ENCODE results near the gene RREB1. TPM values are rescaled to one million over a fixed set of nuclear protein-coding genes. Genes with fewer than 3 reads are reported as not detected.

The RREB1 gene
- total RNA-seq, 1 experiment from 2014 or later = 53.5 TPM

DNA sequence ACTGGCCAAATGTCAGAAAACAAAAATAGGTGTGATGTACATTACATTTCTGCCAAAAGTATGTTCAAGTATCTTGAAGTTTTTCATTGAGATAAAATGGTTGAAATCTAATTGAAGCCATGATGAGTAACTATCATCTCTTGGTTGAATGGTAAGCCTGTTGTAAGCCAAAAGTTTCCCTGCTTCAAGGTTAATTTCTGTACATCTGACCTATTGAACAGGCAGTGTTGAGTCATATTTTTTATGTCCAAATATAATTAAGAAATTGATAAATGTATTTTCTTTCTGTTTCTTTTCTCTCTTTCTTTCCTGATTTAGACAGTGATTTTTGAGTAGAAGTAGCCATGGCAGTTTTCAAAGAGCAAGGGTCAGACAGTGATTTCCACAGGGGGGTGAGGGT, 4.4 kb downstream of the RREB1 start:
- H3K27ac Mint-ChIP-seq (ENCODE audit: low read depth, unreplicated experiment) = peak overlapping the region; percentile 46
- no TSS peak for BruUV-seq (replicated peaks)
- no peak for DNase-seq (ENCODE audit: unreplicated experiment)
- intact Hi-C loops (cut with micrococcal nuclease) = no loop called here
- peak overlapping the region; percentile 54 for H3K4me3 Mint-ChIP-seq (ENCODE audit: unreplicated experiment)
- CTCF ChIA-PET = interaction anchor here (1.2 kb wide), 1 partner anchor 54 kb away, joined by 3 read pairs; no protein-coding TSS in a partner anchor
- H3K36me3 Mint-ChIP-seq (ENCODE audit: insufficient read depth, unreplicated experiment) = no peaks in the 10 kb centered on the region
- no peaks in the 10 kb centered on the region for H3K9me3 Mint-ChIP-seq (ENCODE audit: unreplicated experiment)
- TF ChIP-seq, protein P1, sequence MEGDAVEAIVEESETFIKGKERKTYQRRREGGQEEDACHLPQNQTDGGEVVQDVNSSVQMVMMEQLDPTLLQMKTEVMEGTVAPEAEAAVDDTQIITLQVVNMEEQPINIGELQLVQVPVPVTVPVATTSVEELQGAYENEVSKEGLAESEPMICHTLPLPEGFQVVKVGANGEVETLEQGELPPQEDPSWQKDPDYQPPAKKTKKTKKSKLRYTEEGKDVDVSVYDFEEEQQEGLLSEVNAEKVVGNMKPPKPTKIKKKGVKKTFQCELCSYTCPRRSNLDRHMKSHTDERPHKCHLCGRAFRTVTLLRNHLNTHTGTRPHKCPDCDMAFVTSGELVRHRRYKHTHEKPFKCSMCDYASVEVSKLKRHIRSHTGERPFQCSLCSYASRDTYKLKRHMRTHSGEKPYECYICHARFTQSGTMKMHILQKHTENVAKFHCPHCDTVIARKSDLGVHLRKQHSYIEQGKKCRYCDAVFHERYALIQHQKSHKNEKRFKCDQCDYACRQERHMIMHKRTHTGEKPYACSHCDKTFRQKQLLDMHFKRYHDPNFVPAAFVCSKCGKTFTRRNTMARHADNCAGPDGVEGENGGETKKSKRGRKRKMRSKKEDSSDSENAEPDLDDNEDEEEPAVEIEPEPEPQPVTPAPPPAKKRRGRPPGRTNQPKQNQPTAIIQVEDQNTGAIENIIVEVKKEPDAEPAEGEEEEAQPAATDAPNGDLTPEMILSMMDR (IDR thresholded peaks at IDR 0.05; ENCODE audit: unreplicated experiment) = no peak
- H3K27me3 Mint-ChIP-seq (ENCODE audit: insufficient read depth, unreplicated experiment) = no peaks in the 10 kb centered on the region
- POLR2A ChIA-PET = interaction anchor here (0.5 to 9.2 kb wide), 15 partner anchors 17 to 331 kb away, joined by 3 to 105 read pairs (median 4); no protein-coding TSS in a partner anchor
- peaks cover 26% of the 10 kb centered on the region for H3K4me1 Mint-ChIP-seq (ENCODE audit: insufficient read depth, unreplicated experiment)

DNA sequence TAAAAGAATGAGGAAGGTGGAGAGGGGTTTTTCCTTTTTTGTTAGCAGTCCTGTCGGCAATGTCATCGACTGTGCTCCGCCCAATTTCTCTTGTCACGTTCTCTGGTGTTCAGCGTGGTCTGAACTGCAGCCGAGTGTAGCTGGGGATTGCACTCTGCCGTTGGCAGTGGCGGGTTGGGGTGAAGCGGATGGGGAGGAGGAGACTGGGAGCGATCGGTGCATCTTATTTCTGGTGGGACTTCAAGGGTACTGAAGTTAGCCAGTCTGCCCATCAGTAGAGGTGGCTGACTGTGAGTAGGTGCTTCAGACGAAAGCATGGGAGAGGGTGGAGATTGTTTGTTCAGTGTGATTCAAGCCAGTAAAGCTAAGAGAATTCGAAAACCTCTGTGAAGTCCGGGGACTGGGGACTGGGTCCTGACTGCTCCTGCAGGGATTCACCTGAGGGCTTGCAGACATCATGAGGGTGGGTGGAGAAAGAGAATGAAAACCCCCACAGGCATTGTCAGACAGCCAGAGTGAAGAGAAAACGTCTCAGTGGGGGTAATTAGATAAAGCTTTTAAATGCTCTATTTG, 5.1 kb downstream of the RREB1 start:
- peaks cover 26% of the 10 kb centered on the region for H3K4me1 Mint-ChIP-seq (ENCODE audit: insufficient read depth, unreplicated experiment)
- peak overlapping the region; percentile 46 for H3K27ac Mint-ChIP-seq (ENCODE audit: low read depth, unreplicated experiment)
- TF ChIP-seq, protein P1 (IDR thresholded peaks at IDR 0.05; ENCODE audit: unreplicated experiment) = no peak
- ChIA-PET CTCF (interaction anchor here (0.6 to 1.3 kb wide), 6 partner anchors 16 to 436 kb away, joined by 3 to 6 read pairs (median 3); no protein-coding TSS in a partner anchor), POLR2A (interaction anchor here (0.7 to 9.2 kb wide), 15 partner anchors 9 to 395 kb away, joined by 3 to 105 read pairs (median 4); no protein-coding TSS in a partner anchor)
- BruUV-seq (replicated peaks) = no TSS peak
- intact Hi-C loops (cut with micrococcal nuclease) = no loop called here
- H3K4me3 Mint-ChIP-seq (ENCODE audit: unreplicated experiment) = peak overlapping the region; percentile 54
- no peaks in the 10 kb centered on the region for H3K9me3 Mint-ChIP-seq (ENCODE audit: unreplicated experiment)
- no peaks in the 10 kb centered on the region for H3K36me3 Mint-ChIP-seq (ENCODE audit: insufficient read depth, unreplicated experiment)
- H3K27me3 Mint-ChIP-seq (ENCODE audit: insufficient read depth, unreplicated experiment) = no peaks in the 10 kb centered on the region
- DNase-seq (ENCODE audit: unreplicated experiment) = peak; percentile 20

- no TSS peak for BruUV-seq (replicated peaks)
- Mint-ChIP-seq H3K4me1 (ENCODE audit: insufficient read depth, unreplicated experiment) (peaks cover 35% of the 10 kb centered on the region), H3K36me3 (ENCODE audit: insufficient read depth, unreplicated experiment) (peaks cover 5% of the 10 kb centered on the region), H3K4me3 (ENCODE audit: unreplicated experiment) (no peak overlapping the region), H3K27ac (ENCODE audit: low read depth, unreplicated experiment) (no peak overlapping the region), H3K9me3 (ENCODE audit: unreplicated experiment) (no peaks in the 10 kb centered on the region), H3K27me3 (ENCODE audit: insufficient read depth, unreplicated experiment) (no peaks in the 10 kb centered on the region)
- ChIA-PET CTCF (interaction anchor here (0.5 to 0.8 kb wide), 3 partner anchors 56 to 143 kb away, joined by 3 to 4 read pairs (median 3); no protein-coding TSS in a partner anchor), POLR2A (interaction anchor here (1.2 to 9.2 kb wide), 5 partner anchors 14 to 57 kb away, joined by 3 to 105 read pairs (median 9); no protein-coding TSS in a partner anchor)
- DNase-seq (ENCODE audit: unreplicated experiment) = no peak
- intact Hi-C loops (cut with micrococcal nuclease) = no loop called here
- TF ChIP-seq, protein P1 (IDR thresholded peaks at IDR 0.05; ENCODE audit: unreplicated experiment) = no peak
Measured at GRCh38 chr6:7114744-7115458, 7.1 kb downstream of the RREB1 start.

DNA sequence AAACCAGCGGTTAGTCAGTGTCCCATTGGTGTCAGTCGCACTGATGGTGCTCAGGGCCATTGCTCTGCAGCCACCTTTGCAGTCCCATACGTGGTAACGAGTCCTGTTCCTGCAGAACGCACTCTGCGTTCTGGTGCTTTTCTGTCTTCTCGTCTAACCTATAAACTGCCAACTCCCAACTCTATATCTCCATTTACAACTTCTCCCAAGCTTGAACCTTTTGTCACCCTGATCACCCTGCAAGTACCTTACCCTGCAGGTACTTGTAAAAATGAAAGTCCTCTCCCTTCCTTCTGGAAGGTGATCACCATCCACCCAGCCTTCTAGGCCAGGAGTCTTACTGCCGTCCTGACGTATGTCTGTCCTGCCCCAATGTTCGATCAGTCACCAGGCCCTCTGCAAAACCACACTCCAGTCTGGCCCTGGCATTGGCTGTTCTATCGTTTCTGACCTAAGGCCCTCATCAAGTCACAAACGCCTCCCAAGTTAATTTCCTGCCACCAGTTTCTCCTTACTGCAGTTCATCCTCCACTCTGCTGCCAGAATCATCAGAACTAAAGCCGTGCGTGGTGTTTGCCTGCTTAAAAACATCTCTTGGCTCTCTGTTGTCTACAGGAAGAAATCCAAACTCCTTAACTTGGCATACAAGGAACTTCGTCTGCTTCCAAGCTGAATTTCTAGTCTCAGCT, 7.9 kb downstream of the RREB1 start:
- no peaks in the 10 kb centered on the region for H3K27me3 Mint-ChIP-seq (ENCODE audit: insufficient read depth, unreplicated experiment)
- no peaks in the 10 kb centered on the region for H3K9me3 Mint-ChIP-seq (ENCODE audit: unreplicated experiment)
- peaks cover 35% of the 10 kb centered on the region for H3K4me1 Mint-ChIP-seq (ENCODE audit: insufficient read depth, unreplicated experiment)
- peak overlapping the region; percentile 49 for H3K27ac Mint-ChIP-seq (ENCODE audit: low read depth, unreplicated experiment)
- no peak overlapping the region for H3K4me3 Mint-ChIP-seq (ENCODE audit: unreplicated experiment)
- TF ChIP-seq, protein P1 (IDR thresholded peaks at IDR 0.05; ENCODE audit: unreplicated experiment) = no peak
- intact Hi-C loops (cut with micrococcal nuclease) = no loop called here
- CTCF ChIA-PET = interaction anchor here (0.7 kb wide), 1 partner anchor 385 kb away, joined by 3 read pairs; no protein-coding TSS in a partner anchor
- no TSS peak for BruUV-seq (replicated peaks)
- POLR2A ChIA-PET = interaction anchor here (1.1 to 9.2 kb wide), 7 partner anchors 8 to 201 kb away, joined by 3 to 105 read pairs (median 6); partner anchors contain the start of gene RREB1
- peaks cover 5% of the 10 kb centered on the region for H3K36me3 Mint-ChIP-seq (ENCODE audit: insufficient read depth, unreplicated experiment)
- DNase-seq (ENCODE audit: unreplicated experiment) = no peak
